NT2/D1 (cell line): ENCODE data around the gene DYNC2LI1.

ENCODE experiments used
- SUZ12 ChIP-seq: IDR thresholded peaks from 2 replicates; pipeline ENCODE4 v1.6.1; 2011; ENCODE audit not compliant: insufficient read length, insufficient read depth; ENCODE audit errors: extremely low read depth
- ZNF274 ChIP-seq: IDR thresholded peaks from 2 replicates; pipeline ENCODE4 v1.6.1; 2011; ENCODE audit warnings: mild to moderate bottlenecking, low read depth, low read length

DNA sequence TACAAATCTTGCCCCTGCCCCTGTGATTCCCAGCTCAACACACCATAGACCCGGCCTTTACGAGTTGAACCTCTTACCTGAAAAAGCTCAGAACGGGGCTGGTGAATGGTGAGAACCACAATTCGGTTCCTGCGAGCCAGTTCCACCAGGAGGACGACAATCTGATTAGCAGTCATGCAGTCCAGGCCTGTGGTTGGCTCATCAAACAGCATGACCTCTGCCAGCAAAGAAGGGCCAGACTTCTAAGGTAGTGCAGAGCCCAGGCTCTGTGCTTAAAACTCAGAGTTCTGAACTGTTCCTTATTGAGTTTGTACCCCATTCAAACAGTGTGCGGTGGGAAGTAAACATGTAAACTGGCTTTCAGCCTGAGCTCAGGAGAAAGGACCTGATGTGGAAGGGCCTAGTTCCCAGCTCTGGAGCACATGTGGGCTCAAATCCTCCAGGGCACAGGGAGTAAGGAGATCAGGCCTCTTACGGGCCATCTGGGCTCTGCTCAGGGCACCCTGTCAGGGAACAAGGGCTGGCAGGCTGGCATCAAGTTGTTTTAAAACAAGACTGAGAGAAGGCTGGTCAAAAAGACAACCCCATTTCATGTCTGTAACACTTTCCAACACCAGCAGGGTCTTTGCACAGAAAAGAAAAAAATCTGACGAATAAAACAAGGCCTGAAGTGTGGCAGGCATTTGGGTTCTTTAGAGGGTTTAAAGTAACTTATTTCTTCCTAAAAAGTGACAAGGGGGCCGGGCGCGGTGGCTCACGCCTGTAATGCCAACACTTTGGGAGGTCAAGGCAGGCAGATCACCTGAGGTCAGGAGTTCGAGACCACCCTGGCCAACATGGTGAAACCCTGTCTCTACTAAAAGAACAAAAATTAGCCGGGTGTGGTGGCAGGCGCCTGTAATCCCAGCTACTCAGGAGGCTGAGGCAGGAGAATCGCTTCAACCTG lies 52.7 kb downstream of the DYNC2LI1 start:
- TF ChIP-seq ZNF274 (no peak), SUZ12 (no peak)
